ENCODE results near the gene CSN3.

The CSN3 gene

DNA sequence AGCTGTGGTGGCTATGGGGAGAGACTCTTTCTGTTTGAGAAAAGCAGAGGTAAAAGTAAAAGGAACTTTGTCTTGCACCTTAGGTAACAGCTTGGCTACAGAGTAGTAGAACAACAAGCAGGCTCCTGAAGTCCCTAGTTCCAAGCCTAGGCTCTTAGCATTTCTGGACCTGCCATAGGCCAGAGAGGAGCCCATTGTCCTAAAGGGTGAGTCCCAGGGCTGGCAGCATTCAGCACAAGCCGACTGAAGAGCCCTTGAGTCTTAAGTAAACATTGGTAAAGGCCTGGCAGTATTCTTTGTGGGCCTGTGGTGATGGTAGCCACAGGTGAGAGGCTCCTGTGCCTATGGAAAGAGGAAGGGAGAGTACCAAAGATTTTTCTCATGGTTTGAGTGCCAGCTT lies 38.2 kb downstream of the CSN3 start:
- no peak overlapping the region for H3K4me3 ChIP-seq (ENCODE audit: low read depth, low read length)
- POLR2A ChIA-PET = no interaction called here
- TF ChIP-seq ZNF580 (tag by site-specific recombination; IDR thresholded peaks at IDR 0.05) (no peak), KLF1 (tag by site-specific recombination; IDR thresholded peaks at IDR 0.05) (no peak), ZNF169 (tag by site-specific recombination; IDR thresholded peaks at IDR 0.05) (no peak), ZNF473 (tag by site-specific recombination; IDR thresholded peaks at IDR 0.05) (no peak), ZNF514 (tag by site-specific recombination; IDR thresholded peaks at IDR 0.05) (no peak), ZNF843 (tag by site-specific recombination; IDR thresholded peaks at IDR 0.05) (no peak), ZNF366 (tag by site-specific recombination; conservative IDR thresholded peaks at IDR 0.05) (no peak), KLF8 (tag by site-specific recombination; IDR thresholded peaks at IDR 0.05) (no peak), HOXD13 (CRISPR knock-in tag; IDR thresholded peaks at IDR 0.05; ENCODE audit: borderline replicate concordance) (no peak), GLIS1 (tag by site-specific recombination; IDR thresholded peaks at IDR 0.05) (no peak), GLI2 (tag by site-specific recombination; IDR thresholded peaks at IDR 0.05; ENCODE audit: borderline replicate concordance, low read depth) (no peak), ZNF645 (tag by site-specific recombination; IDR thresholded peaks at IDR 0.05) (no peak), ZNF768 (tag by site-specific recombination; IDR thresholded peaks at IDR 0.05) (no peak), ZNF837 (tag by site-specific recombination; IDR thresholded peaks at IDR 0.05) (no peak), ZNF518A (tag by site-specific recombination; conservative IDR thresholded peaks at IDR 0.05; ENCODE audit: low read depth) (no peak), KLF16 (tag by site-specific recombination; IDR thresholded peaks at IDR 0.05) (no peak)
- TF ChIP-seq, protein P1, sequence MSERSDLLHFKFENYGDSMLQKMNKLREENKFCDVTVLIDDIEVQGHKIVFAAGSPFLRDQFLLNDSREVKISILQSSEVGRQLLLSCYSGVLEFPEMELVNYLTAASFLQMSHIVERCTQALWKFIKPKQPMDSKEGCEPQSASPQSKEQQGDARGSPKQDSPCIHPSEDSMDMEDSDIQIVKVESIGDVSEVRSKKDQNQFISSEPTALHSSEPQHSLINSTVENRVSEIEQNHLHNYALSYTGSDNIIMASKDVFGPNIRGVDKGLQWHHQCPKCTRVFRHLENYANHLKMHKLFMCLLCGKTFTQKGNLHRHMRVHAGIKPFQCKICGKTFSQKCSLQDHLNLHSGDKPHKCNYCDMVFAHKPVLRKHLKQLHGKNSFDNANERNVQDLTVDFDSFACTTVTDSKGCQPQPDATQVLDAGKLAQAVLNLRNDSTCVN (tag by site-specific recombination; optimal IDR thresholded peaks at IDR 0.05) = no peak
- TF ChIP-seq, protein P2, sequence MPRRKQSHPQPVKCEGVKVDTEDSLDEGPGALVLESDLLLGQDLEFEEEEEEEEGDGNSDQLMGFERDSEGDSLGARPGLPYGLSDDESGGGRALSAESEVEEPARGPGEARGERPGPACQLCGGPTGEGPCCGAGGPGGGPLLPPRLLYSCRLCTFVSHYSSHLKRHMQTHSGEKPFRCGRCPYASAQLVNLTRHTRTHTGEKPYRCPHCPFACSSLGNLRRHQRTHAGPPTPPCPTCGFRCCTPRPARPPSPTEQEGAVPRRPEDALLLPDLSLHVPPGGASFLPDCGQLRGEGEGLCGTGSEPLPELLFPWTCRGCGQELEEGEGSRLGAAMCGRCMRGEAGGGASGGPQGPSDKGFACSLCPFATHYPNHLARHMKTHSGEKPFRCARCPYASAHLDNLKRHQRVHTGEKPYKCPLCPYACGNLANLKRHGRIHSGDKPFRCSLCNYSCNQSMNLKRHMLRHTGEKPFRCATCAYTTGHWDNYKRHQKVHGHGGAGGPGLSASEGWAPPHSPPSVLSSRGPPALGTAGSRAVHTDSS (tag by site-specific recombination; IDR thresholded peaks at IDR 0.05) = no peak
- TF ChIP-seq, protein P3, sequence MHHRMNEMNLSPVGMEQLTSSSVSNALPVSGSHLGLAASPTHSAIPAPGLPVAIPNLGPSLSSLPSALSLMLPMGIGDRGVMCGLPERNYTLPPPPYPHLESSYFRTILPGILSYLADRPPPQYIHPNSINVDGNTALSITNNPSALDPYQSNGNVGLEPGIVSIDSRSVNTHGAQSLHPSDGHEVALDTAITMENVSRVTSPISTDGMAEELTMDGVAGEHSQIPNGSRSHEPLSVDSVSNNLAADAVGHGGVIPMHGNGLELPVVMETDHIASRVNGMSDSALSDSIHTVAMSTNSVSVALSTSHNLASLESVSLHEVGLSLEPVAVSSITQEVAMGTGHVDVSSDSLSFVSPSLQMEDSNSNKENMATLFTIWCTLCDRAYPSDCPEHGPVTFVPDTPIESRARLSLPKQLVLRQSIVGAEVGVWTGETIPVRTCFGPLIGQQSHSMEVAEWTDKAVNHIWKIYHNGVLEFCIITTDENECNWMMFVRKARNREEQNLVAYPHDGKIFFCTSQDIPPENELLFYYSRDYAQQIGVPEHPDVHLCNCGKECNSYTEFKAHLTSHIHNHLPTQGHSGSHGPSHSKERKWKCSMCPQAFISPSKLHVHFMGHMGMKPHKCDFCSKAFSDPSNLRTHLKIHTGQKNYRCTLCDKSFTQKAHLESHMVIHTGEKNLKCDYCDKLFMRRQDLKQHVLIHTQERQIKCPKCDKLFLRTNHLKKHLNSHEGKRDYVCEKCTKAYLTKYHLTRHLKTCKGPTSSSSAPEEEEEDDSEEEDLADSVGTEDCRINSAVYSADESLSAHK (tag by site-specific recombination; IDR thresholded peaks at IDR 0.05) = no peak
- TF ChIP-seq, protein P4, sequence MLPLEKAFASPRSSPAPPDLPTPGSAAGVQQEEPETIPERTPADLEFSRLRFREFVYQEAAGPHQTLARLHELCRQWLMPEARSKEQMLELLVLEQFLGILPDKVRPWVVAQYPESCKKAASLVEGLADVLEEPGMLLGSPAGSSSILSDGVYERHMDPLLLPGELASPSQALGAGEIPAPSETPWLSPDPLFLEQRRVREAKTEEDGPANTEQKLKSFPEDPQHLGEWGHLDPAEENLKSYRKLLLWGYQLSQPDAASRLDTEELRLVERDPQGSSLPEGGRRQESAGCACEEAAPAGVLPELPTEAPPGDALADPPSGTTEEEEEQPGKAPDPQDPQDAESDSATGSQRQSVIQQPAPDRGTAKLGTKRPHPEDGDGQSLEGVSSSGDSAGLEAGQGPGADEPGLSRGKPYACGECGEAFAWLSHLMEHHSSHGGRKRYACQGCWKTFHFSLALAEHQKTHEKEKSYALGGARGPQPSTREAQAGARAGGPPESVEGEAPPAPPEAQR (tag by site-specific recombination; IDR thresholded peaks at IDR 0.05) = no peak
- CTCF ChIA-PET = no interaction called here
- no peaks in the 10 kb centered on the region for H3K9me3 ChIP-seq (ENCODE audit: control insufficient read depth, insufficient read depth, low read depth, low read length)
- H3K36me3 ChIP-seq (ENCODE audit: control insufficient read depth in 2 of 2, insufficient read depth in 1 of 2, low read length in 2 of 2) = no peaks in the 10 kb centered on the region
- no peak overlapping the region for H3K27ac ChIP-seq (ENCODE audit: extremely low read depth, low read depth, low read length)
- H3K4me1 ChIP-seq (ENCODE audit: control insufficient read depth, insufficient read depth, low read length) = no peaks in the 10 kb centered on the region
